Articular chondrocyte of knee joint (primary cell): ENCODE data around the gene PTAFR. TPM values are rescaled to one million over a fixed set of nuclear protein-coding genes. Genes with fewer than 3 reads are reported as not detected.

ENCODE experiments used
- small RNA-seq: library from RNA; depleted of rRNA; stranded (forward); fragments of <200 nt; gene quantifications from one replicate; pipeline ENCODE3, GENCODE V24; 2012
- total RNA-seq: library from RNA; depleted of rRNA; stranded (reverse); fragments of >200 nt; gene quantifications from 2 replicates; pipeline ENCODE4 v1.2.3, GENCODE V29; 2012

The PTAFR gene, protein sequence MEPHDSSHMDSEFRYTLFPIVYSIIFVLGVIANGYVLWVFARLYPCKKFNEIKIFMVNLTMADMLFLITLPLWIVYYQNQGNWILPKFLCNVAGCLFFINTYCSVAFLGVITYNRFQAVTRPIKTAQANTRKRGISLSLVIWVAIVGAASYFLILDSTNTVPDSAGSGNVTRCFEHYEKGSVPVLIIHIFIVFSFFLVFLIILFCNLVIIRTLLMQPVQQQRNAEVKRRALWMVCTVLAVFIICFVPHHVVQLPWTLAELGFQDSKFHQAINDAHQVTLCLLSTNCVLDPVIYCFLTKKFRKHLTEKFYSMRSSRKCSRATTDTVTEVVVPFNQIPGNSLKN
- total RNA-seq: 0.13 TPM in 1 of 2 replicates, not detected in the other

DNA sequence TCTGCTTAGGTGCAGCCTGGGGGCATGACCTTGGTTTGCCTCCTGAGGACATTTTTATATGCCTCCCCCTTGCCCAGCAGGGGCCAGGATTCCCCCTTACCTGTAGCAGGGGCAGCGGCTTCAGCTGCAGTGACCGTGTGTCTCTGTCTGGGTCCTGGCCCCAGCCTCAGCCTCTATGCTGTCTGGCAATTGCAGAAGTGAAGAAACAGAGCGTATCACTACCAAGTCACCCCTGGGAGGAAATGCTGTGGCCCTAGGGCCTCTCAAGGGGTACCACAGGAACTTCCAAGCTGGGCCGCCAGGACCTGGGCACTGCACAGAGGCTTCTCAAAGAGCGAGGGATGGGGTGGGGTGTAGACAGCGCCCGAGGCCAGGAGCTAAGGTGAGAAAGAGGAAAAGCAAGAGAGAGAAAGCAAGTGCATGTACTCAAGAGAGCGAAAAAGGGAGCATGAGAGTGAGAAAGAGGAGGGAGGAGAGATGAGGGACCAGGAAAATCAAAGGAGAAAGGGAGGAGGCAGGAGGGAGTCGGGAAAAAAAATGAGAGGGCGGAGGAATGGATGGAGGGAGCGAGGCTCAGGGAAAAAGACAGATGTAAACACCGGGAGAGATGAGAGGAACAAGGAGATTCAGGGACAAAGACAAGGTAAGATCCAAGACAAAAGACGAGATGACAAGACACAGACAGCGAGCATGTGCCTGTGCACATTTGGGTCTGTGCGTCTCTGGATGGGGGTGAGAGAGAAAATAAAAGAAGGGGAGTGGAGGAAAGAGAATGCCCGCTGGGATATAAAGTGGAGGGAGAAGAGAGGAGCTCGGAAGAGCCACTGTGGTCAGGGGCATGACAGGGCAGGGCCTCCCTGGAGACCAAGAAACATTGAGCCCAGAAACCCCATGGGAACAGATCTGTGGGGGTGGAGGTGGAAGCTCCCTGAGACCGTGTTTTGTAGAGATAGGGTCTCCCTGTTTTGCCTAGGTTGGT, at the start of gene PTAFR:
PTAFR (minus strand) TSS at position 199 of the 979 bp plus-strand sequence. CDS start 25,669 bp downstream, outside the sequence.

Small RNA genes lying within 50 kb of the gene (small RNA-seq; reads per million reads assigned to genes)
- gene RNU6-176P: not detected

Other genes with a start within 250 kb of the PTAFR start
- not detected in 2 replicates for gene SMPDL3B, start 241.7 kb downstream of the PTAFR start, total RNA-seq
- gene XKR8, start 216.7 kb downstream of the PTAFR start, total RNA-seq: 6.5 and 10.1 TPM in 2 replicates
- 17.8 and 20.0 TPM in 2 replicates for gene EYA3, start 88.1 kb downstream of the PTAFR start, total RNA-seq
- 79.6 and 80.0 TPM in 2 replicates for gene DNAJC8, start 56.3 kb upstream of the PTAFR start, total RNA-seq
- gene ATP5IF1, start 59.4 kb upstream of the PTAFR start, total RNA-seq: 74.0 and 125 TPM in 2 replicates
- 18.7 and 22.4 TPM in 2 replicates for gene SESN2, start 82.8 kb upstream of the PTAFR start, total RNA-seq
- gene MED18, start 152.3 kb upstream of the PTAFR start, total RNA-seq: 16.9 and 23.1 TPM in 2 replicates
- gene PHACTR4, start 193.1 kb upstream of the PTAFR start, total RNA-seq: 17.8 and 24.8 TPM in 2 replicates